ENCODE results near the gene POU3F3.

Gene POU3F3

GRCh38 chr2:104840893-104841585 lies 12.9 kb upstream of the POU3F3 start:
- Histone ChIP-seq H3K36me3 (ENCODE audit: insufficient read depth, low read length) (no peaks in the 10 kb centered on the region), H3K9me3 (ENCODE audit: control insufficient read depth, insufficient read depth, low read length) (no peaks in the 10 kb centered on the region), H3K9ac (ENCODE audit: low read depth, low read length) (no peak overlapping the region), H3K4me1 (ENCODE audit: insufficient read depth, low read length) (peaks cover 6% of the 10 kb centered on the region)

- Histone ChIP-seq H3K4me1 (ENCODE audit: insufficient read depth, low read length) (peaks cover 11% of the 10 kb centered on the region), H3K9me3 (ENCODE audit: control insufficient read depth, insufficient read depth, low read length) (no peaks in the 10 kb centered on the region), H3K9ac (ENCODE audit: low read depth, low read length) (no peak overlapping the region), H3K36me3 (ENCODE audit: insufficient read depth, low read length) (no peaks in the 10 kb centered on the region)
Measured at GRCh38 chr2:104841744-104842143, 12.2 kb upstream of the POU3F3 start.

GRCh38 chr2:104844807-104845551 lies 8.9 kb upstream of the POU3F3 start:
- H3K9ac ChIP-seq (ENCODE audit: low read depth, low read length): peak overlapping the region; percentile 57; the same call in 1 of the 2 replicates
- H3K36me3 ChIP-seq (ENCODE audit: insufficient read depth, low read length): no peaks in the 10 kb centered on the region
- peaks cover 23% of the 10 kb centered on the region for H3K4me1 ChIP-seq (ENCODE audit: insufficient read depth, low read length)
- H3K9me3 ChIP-seq (ENCODE audit: control insufficient read depth, insufficient read depth, low read length): no peaks in the 10 kb centered on the region

- H3K36me3 ChIP-seq (ENCODE audit: insufficient read depth, low read length): no peaks in the 10 kb centered on the region
- no peaks in the 10 kb centered on the region for H3K9me3 ChIP-seq (ENCODE audit: control insufficient read depth, insufficient read depth, low read length)
- H3K9ac ChIP-seq (ENCODE audit: low read depth, low read length): peak overlapping the region; percentile 57; the same call in 1 of the 2 replicates
- peaks cover 23% of the 10 kb centered on the region for H3K4me1 ChIP-seq (ENCODE audit: insufficient read depth, low read length)
Measured at GRCh38 chr2:104845552-104845931, 8.4 kb upstream of the POU3F3 start.

GRCh38 chr2:104845946-104846785 lies 7.7 kb upstream of the POU3F3 start:
- Histone ChIP-seq H3K4me1 (ENCODE audit: insufficient read depth, low read length) (peaks cover 26% of the 10 kb centered on the region), H3K9me3 (ENCODE audit: control insufficient read depth, insufficient read depth, low read length) (no peaks in the 10 kb centered on the region), H3K9ac (ENCODE audit: low read depth, low read length) (no peak overlapping the region), H3K36me3 (ENCODE audit: insufficient read depth, low read length) (no peaks in the 10 kb centered on the region)

- H3K9ac ChIP-seq (ENCODE audit: low read depth, low read length): no peak overlapping the region
- H3K36me3 ChIP-seq (ENCODE audit: insufficient read depth, low read length): no peaks in the 10 kb centered on the region
- H3K4me1 ChIP-seq (ENCODE audit: insufficient read depth, low read length): peaks cover 26% of the 10 kb centered on the region
- no peaks in the 10 kb centered on the region for H3K9me3 ChIP-seq (ENCODE audit: control insufficient read depth, insufficient read depth, low read length)
Measured at GRCh38 chr2:104846786-104847585, 6.9 kb upstream of the POU3F3 start.

GRCh38 chr2:104847586-104848160 lies 6.2 kb upstream of the POU3F3 start:
- Histone ChIP-seq H3K9me3 (ENCODE audit: control insufficient read depth, insufficient read depth, low read length) (no peaks in the 10 kb centered on the region), H3K9ac (ENCODE audit: low read depth, low read length) (no peak overlapping the region), H3K4me1 (ENCODE audit: insufficient read depth, low read length) (peaks cover 26% of the 10 kb centered on the region), H3K36me3 (ENCODE audit: insufficient read depth, low read length) (no peaks in the 10 kb centered on the region)

- no peak overlapping the region for H3K9ac ChIP-seq (ENCODE audit: low read depth, low read length)
- peaks cover 26% of the 10 kb centered on the region for H3K4me1 ChIP-seq (ENCODE audit: insufficient read depth, low read length)
Measured at GRCh38 chr2:104848526-104848925, 5.4 kb upstream of the POU3F3 start.

GRCh38 chr2:104849101-104849500 lies 4.8 kb upstream of the POU3F3 start:
- Histone ChIP-seq H3K36me3 (ENCODE audit: insufficient read depth, low read length) (no peaks in the 10 kb centered on the region), H3K9ac (ENCODE audit: low read depth, low read length) (no peak overlapping the region), H3K4me1 (ENCODE audit: insufficient read depth, low read length) (peaks cover 22% of the 10 kb centered on the region), H3K9me3 (ENCODE audit: control insufficient read depth, insufficient read depth, low read length) (no peaks in the 10 kb centered on the region)

More at GRCh38 chr2:104848526-104848925, 5.4 kb upstream of the POU3F3 start:
- Histone ChIP-seq H3K9me3 (ENCODE audit: control insufficient read depth, insufficient read depth, low read length) (no peaks in the 10 kb centered on the region), H3K36me3 (ENCODE audit: insufficient read depth, low read length) (no peaks in the 10 kb centered on the region)

GRCh38 chr2:104849618-104850141 lies 4.2 kb upstream of the POU3F3 start:
- Histone ChIP-seq H3K36me3 (ENCODE audit: insufficient read depth, low read length) (no peaks in the 10 kb centered on the region), H3K9me3 (ENCODE audit: control insufficient read depth, insufficient read depth, low read length) (no peaks in the 10 kb centered on the region), H3K9ac (ENCODE audit: low read depth, low read length) (no peak overlapping the region; the same call in 1 of the 2 replicates), H3K4me1 (ENCODE audit: insufficient read depth, low read length) (peaks cover 22% of the 10 kb centered on the region)

- Histone ChIP-seq H3K9ac (ENCODE audit: low read depth, low read length) (no peak overlapping the region; the same call in 1 of the 2 replicates), H3K36me3 (ENCODE audit: insufficient read depth, low read length) (no peaks in the 10 kb centered on the region), H3K4me1 (ENCODE audit: insufficient read depth, low read length) (peaks cover 22% of the 10 kb centered on the region), H3K9me3 (ENCODE audit: control insufficient read depth, insufficient read depth, low read length) (no peaks in the 10 kb centered on the region)
Measured at GRCh38 chr2:104850361-104851290, 3.3 kb upstream of the POU3F3 start.

- no peaks in the 10 kb centered on the region for H3K36me3 ChIP-seq (ENCODE audit: insufficient read depth, low read length)
- no peaks in the 10 kb centered on the region for H3K9me3 ChIP-seq (ENCODE audit: control insufficient read depth, insufficient read depth, low read length)
- H3K4me1 ChIP-seq (ENCODE audit: insufficient read depth, low read length): peaks cover 17% of the 10 kb centered on the region; the same call in 1 of the 2 replicates
- peak overlapping the region; percentile 32; the same call in 1 of the 2 replicates for H3K9ac ChIP-seq (ENCODE audit: low read depth, low read length)
Measured at GRCh38 chr2:104851291-104852089, 2.4 kb upstream of the POU3F3 start.
